NCI-H345 treated with DMSO at 0.1 percent for 48 hours (cell line): Measurements from ENCODE around the gene ATRN.
"Not testable (repeated sequence)": the region's sequence is repeated elsewhere in the genome, so short reads cannot be mapped to it uniquely, and the experiment has no call there.

Experiments used
- DNase-seq: peaks from one replicate; lab custom pipeline; 2025; ENCODE audit not compliant: unreplicated experiment; lab: John Stamatoyannopoulos, UW

The ATRN gene

DNA sequence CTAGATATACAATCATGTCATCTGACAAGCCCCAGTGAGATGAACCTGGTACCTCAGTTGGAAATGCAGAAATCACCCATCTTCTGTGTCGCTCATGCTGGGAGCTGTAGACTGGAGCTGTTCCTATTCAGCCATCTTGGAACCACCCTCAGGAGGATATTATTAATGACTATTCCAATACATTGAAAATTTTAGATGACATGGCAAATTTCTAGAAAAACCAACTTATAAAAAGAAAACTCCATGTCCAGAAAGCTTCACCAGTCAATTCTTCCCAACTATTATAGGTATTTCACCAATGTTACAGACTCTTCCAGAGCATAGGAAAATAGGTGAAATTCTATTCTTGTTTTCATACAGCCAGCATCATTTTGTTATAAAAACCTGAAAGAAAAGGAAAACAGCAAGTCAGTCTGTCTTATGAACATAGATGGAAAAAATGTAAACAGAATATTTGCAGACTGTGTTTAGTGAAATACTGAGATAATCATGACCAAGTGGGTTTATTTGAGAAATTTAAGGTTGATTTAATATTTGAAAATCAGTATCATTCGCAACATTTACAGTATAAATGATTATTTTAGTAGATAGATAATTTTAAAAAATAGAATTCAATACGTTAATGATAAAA, 43.3 kb downstream of the ATRN start:
- no peak for DNase-seq

DNA sequence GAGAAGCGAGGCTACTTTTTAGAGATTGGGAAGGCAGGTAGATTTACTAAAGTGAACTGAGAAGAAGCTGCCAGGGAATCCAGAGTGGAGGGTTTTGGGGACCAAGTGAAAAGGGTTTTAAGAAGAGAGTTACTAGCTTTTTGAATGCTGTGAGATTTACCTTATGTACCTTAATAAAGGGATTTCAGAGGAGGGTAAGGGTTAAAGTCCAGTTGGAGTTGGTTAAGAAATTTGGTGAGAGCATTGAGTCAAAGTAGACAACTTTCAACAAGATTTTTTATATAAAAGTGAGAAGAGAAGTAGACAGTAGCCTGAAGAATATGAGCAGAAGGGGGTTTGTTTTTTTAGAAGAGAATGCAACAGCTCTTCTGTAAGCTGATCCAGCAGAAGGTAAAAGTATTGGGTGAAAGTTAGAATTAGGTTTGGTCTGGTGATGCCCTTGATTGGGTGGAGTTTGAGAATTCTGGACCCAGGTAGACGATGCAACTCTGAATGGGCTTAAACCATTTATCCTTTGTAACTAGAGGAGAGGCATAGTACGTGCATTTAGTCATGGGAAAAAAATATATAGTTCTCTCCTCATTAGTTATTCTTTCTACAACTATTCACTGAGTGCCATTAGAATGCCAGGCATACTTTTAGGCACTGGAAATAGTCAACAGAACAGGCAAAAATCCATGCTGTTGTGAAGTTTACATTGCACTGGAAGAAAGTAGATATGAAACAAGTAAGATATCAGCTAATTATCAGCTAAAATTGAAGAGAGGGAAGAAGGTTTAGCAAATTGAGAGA, 44.8 kb downstream of the ATRN start:
- no peak for DNase-seq

DNA sequence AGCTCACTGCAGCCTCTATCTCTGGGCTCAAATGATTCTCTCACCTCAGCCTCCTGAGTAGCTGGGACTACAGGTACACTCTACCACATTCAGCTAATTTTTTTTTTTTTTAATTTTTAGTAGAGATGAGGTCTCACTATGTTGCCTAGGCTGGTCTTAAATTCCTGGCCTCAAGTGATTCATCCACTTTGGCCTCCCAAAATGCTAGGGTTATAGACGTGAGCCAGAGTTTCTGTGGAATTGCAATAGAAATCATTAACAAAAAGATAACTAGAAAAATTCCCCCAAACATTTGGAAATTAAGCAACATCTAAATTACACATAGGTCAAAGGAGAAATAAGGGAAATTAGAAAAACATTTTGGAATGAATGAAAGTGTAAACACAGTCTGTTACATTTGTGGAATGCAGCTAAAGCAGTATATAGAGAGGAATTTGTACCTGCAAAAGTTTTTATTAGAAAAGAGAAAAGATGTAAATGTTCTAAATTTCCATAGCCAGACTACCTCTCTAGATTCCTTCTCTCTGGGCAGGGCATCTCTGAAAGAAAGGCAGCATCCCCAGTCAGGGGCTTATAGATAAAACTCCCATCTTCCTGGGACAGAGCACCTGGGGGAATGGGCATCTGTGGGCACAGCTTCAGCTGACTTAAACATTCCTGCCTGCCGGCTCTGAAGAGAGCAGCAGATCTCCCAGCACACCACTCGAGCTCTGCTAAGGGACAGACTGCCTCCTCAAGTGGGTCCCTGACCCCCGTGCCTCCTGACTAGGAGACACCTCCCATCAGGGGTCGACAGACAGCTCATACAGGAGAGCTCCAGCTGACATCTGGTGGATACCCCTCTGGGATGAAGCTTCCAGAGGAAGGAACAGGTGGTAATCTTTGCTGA, 51.3 kb downstream of the ATRN start:
- no peak for DNase-seq

DNA sequence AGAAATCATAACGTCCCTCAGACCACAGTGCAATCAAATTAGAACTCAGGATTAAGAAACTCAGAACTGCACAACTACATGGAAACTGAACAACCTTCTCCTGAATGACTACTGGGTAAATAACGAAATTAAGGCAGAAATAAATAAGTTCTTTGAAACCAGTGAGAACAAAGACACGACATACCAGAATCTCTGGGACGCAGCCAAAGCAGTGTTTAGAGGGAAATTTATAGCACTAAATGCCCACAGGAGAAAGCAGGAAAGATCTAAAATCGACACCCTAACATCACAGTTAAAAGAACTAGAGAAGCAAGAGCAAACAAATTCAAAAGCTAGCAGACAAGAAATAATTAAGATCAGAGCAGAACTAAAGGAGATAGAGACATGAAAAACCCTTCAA, 53.9 kb downstream of the ATRN start:
- not testable (repeated sequence) for DNase-seq

DNA sequence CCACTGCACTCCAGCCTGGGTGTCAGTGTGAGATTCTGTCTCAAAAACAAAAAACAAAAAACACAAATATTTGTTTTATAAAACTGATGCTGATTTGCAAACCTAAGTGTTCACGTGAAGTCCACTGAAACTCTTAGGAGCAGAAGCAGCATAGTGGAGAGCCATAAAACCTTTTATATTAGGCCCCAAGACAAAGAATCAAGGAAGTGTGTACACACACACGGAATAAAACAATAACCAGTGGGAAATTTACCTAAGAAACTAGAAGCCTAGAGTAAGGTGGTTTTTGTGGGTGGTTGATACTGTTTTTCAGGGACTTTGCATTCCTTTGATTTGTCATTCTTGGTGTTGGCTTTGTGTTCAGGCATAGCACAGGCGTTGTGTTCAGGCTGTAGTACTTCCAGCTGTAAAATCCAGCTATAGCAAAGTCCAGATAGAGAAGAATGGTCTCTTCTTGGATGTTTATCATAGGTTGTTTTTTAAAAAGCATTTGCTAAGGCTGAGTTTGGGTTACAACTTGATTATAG, 61.3 kb downstream of the ATRN start:
- no peak for DNase-seq

DNA sequence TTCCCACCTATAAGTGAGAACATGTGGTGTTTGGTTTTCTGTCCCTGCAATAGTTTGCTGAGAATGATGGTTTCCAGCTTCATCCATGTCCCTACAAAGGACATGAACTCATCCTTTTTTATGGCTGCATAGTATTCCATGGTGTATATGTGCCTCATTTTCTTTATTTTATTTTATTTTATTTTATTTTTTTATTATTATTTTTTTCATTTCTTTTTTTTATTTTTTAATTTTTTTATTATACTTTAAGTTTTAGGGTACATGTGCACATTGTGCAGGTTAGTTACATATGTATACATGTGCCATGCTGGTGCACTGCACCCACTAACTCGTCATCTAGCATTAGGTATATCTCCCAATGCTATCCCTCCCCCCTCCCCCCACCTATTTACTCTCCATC, 66.9 kb downstream of the ATRN start:
- DNase-seq, result not testable (repeated sequence)

DNA sequence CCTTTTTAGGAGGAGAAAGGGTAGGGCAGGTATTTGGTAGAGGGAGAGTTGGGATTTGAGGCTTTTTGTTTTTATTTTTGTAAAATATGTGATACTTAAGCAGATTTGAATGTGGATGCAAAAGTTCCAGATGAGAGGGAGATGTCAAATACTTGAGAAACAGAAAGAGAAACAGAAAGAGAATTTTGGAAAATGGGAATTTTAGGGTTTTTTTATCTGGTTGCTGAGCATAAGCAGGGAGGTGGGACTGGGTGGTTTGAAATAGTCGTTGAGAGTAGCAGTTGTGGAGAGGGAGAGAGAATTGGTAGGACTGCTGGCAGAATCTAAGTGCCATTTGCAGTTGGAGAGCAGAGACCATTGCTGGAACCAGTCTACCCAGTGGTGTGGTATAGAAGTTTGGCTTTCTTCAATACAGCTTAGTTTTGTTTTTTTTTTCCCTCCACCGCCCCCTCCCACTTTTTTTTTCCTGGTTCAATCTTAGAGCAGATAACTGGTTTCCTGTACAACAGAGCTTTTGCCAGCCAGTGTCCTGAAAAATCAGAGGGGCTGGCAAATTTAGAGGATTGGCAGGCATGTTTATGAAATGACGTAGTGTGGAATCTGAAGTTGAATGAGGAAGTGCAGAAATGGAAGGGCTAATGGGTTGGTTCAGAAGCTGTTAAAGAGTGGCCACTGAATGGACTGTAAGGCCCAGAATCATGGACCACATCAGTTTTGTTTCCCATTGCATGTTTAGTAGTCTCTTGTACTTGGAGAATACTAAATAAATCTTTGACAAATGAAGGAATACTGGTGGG, 68.7 kb downstream of the ATRN start:
- no peak for DNase-seq

DNA sequence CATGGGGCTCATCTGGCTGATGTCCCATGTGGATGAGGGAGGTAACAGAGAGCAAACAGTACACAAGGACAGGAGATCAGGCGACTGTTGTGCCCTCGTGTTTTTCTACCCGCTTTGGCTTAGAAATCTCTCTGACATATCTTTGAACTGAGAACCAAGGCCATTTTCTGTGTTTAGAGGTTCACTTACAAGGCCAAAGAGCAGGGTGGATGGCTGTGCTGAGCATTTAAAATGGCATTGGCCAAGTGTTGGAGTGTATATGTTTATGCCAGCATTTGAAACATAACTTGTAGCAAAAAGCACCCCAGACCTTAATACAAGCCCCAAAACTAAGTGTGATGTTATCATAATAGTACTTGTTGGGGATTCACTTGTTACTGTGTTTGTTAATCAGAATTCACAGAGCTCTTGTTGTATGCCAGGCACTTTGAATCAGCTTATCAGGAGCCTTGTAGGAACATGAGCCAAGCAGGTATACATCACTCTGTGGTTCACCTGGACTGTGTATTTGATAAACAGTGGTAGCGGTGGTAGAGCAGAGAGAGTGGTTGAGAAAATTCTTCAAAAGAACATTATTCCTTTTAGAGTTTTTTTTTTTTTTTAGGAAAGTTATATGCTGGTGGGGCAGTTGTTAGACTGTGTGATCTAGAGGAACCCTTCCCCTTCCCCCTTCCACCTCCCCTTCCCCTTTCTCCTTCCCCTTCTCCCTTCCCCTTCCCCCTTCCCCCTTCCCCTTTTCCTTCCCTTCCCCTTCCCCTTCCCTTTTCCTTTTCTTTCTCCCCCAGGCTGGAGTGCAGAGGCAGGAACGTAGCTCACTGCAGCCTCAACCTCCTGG, 71.3 kb downstream of the ATRN start:
- no peak for DNase-seq

DNA sequence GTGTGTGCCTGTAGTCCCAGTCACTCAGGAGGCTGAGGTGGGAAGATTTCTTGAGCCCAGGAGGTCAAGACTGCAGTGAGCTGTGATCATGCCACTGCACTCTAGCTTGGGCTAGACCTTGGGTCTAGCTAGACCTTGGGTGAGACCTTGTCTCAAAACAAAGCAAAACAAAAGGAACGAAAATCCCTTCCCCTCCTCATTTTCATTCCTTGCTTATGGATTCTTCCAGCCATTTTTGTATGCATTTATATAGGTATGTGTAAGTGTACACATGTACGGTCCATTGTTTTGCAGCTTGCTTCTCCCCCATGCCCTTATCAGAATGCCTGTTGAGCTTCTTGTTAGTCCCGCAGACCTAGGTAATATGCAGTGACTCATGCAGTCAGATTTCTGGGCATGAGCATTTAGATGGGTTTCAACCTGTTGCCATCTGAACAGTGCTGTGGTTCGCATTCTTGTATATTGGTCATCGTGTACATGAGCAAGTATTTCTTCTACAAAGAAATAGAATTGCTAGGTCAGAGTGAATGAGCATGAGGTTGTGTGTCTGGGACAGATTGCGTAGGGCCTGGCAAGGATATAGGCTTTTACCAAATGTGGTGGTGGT, 73.2 kb downstream of the ATRN start:
- DNase-seq, result no peak

DNA sequence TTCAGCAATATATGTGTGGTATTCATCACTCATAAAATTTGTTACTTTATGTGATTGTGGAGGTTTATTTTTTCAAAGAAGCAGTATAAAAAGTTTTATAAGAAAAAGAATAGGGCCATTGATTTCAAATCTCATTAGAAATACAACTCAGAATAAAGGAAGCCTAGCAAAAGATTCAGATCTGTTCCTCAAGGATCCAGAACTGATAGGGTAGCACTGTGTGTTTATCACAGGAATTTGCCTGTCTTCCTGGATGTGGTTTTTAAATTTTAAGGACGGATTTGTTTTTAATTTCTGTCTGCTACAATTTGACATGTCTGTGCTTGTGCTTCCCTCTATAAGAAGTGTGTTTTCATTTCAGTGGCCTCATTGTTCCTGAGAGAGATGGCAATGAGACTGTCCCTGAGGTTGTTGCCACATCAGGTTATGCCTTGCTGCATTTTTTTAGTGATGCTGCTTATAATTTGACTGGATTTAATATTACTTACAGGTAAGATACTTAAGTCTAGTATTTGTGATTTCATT, 74.6 kb downstream of the ATRN start:
- DNase-seq, result no peak

DNA sequence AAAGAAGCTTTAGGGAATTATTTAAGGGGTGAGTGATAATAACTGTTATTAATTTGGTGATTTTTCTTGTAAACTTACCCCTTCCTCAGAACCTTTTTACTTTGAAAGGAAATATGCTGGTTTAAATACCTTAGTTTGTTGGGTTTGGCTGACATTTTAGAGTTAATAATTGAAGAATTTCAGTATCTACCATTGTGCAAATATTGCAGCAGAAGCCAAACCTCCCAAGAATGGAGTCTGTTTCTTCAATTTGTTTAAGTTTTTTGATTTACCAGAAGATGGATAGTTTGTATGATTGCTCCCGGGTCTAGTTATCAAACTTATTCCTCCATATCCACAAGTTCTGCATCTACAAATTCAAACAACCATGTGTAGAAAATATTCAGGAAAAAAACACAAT, 77.1 kb downstream of the ATRN start:
- DNase-seq, result no peak

DNA sequence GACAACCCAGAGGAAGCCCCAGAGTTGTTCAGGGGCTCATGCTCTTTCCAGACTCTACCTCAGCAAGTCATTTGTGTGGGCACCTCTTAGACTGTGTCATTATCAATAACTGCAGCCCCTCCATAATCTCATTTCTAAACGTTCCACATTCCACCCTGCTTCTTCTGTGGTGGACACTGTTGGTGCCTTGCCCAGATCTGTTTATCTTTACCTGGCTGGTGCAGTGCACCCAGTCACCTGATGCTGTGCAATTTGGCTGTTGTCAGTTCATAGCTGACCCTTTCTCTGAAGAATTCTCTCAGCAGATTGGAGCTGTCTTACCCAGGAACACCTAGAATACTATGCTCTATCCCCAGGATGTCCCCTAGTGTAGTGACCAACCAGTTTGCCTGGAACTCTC, 80.0 kb downstream of the ATRN start:
- no peak for DNase-seq

DNA sequence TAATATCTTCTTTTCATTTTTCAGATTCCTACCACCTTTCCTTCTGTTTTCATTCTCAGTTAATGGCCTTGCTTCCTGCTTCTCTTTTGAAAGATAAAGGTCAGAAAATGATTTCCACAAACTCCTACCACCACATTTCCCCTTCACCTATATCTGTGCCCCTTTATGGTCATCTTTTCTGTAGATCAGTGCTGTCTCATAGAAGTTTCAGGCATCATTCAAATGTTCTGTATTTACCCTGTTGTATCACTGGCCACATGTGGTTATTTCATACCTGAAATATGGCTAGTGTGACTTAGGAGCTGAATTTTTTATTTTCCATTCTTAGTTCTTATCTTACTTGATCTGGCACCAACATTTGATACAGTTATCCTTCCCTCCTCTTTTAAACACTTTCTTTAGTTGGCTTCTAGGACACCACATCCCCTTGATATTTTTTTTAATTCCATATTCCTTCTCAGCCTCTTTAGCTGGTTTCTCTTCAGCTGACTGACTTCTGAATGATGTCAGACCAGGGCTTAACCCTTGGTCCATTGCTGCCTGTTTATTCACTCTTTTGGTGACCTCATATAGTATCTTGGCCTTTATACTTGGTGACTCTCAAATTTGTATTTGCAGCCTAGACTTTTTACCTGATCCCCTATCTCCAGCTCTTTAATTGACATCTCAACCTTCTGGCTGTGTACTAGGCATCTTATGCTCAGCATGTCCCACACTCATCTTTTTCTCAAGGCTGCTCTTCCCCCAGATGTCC, 81.0 kb downstream of the ATRN start:
- DNase-seq, result no peak

DNA sequence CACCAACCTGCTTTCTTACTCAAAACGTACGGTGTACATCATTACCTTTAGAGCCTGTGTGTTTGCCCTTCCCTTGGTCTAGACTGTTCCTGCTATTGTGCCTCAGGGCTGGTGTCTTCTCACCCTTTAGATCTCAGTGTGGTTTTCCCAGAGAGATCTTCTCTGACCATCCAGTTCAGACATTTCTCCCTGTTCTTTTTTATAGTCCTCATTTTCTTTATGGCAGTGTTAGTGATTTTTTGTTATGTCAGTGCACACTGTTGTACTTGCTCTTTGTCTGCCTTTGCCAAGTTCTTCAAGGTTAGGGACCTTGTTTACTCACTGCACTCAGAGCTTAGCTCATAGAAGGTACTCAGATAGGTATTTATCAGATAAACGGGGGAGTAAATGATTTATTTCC, 82.8 kb downstream of the ATRN start:
- DNase-seq, result no peak

DNA sequence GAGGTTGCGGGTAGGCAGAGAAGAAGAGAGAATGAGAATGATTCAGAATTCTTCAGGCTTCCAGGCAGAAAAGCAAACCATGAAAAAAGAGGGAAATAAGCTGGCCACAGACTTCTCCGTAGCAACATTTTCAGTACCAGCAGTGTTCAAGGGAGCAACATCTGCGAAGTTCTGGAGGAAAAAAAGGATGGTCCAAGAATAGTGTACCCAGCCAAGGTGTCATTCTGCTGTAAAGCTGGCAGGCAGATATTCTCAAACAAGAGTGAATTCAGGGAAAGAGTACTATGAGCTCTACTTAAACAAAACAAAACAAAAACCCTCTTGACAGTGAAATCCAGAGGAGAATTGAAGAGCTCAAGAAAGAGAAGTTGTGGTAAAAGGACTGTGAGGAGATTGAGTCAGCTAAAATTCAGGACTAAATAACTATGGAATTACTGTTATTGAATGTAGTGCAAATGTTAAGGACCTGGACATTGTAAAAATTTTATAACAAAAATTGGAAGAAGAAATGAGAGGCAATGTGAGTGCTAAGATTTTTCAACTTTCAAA, 86.5 kb downstream of the ATRN start:
- no peak for DNase-seq

DNA sequence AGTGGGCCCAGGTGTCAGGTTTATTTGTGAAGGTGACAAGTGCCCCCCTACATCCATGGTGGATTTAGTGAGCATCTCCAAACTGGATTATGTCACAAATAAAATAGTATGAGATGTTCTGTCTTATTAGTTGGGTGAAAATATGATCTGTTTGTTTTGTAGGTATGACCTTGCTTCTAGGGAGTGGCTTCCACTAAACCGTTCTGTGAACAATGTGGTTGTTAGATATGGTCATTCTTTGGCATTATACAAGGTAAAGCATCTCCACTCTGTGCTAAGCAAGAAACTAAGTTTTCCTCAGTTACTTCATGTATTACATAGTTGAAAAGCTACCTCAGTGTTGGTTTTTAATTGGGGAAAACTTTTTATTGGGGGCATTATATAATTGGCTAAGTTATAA, 88.4 kb downstream of the ATRN start:
- DNase-seq, result no peak

DNA sequence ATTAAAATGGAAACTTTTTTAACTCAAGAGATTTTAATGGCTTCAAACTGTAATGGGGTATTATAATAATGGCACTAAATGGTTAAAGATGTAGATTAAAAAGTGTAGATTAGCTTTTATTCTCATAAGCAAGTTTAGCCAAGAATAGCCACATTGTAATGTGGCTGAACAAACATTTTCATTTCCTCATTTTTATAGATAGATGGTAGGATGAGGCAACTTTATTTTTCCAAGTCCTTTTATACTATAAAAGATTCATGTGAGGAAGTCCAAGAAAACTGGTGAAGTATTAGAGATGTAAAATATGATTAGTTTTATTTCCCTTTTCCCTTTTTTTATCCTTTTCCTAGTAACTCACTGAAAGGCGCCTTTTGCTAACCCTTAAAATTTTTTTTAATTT, 88.8 kb downstream of the ATRN start:
- no peak for DNase-seq

DNA sequence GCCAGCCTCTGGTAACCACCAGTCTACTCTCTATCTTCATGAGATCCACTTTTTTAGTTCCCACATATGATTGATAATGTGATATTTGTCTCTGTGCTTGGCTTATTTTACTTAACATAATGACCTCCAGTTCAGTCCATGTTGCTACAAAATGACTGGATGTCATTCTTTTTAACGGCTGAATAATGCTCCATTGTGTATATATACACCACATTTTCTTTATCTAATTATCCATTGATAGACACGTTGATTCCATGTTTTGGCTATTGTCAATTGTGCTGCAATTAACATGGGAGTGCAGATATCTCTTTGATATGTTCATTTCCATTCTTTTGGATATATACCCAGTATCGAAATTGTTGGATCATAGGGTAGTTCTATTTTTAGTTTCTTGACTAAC, 89.3 kb downstream of the ATRN start:
- DNase-seq, result no peak
